Caki2 (cell line): ENCODE data around the gene GLCCI1. TPM values are rescaled to one million over a fixed set of nuclear protein-coding genes. Genes with fewer than 3 reads are reported as not detected.
"Not testable (repeated sequence)": the region's sequence is repeated elsewhere in the genome, so short reads cannot be mapped to it uniquely, and the experiment has no call there.

Experiments
- DNase-seq: peaks from one replicate; pipeline ENCODE4 v3.0.0-alpha.2; 2015; ENCODE audit warnings: low read depth
- in situ Hi-C: cut with HindIII; loops from 2 replicates; pipeline ENCODE4 v1.10.0; 2016; ENCODE audit warnings: low sequenced_read_pairs, low pct_unique_long_range_greater_than_20kb, mixed read lengths
- total RNA-seq: library from RNA; depleted of rRNA; stranded (reverse); fragments of >200 nt; shearing (Covaris generic); gene quantifications from 2 replicates; pipeline ENCODE4 v1.2.3, GENCODE V29; 2014; ENCODE audit warnings: low replicate concordance

The GLCCI1 gene
- total RNA-seq, 1 experiment from 2014 or later = 11.7 TPM

GRCh38 chr7:8063706-8064297 is 95.2 kb downstream of the GLCCI1 start:
- in situ Hi-C loops = no loop called here
- DNase-seq = peak; percentile 22

GRCh38 chr7:8064828-8065227 is 96.2 kb downstream of the GLCCI1 start:
- no peak for DNase-seq
- in situ Hi-C loops = no loop called here

- peak; percentile 5 for DNase-seq
- in situ Hi-C loops = no loop called here
These were observed 96.8 kb downstream of the GLCCI1 start for GRCh38 chr7:8065356-8065813.

GRCh38 chr7:8068892-8069686 is 100.5 kb downstream of the GLCCI1 start:
- in situ Hi-C loops = no loop called here
- no peak for DNase-seq

- in situ Hi-C loops = no loop called here
- no peak for DNase-seq
These were observed 102.0 kb downstream of the GLCCI1 start for GRCh38 chr7:8070451-8071180.

- no peak for DNase-seq
- in situ Hi-C loops = no loop called here
These were observed 109.8 kb downstream of the GLCCI1 start for GRCh38 chr7:8078418-8078817.

DNA sequence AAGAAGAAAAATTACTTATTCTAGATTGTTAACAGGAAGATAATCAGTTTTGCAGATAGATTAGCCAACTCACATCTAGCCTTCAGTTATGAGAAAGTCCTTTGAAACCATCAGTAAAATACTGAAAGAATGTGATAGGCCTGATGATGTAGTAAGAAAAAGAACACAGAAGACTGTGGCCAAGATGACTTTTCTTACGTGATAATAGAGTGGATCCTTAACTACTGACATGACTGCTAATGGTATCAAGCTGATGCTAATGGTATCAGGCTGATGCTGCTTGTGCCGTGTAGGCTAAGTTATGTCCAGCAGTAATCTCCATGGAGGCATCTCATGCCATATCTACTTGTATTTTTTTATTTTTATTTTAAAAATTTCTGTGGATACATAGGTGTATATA is 114.2 kb downstream of the GLCCI1 start:
- no peak for DNase-seq
- in situ Hi-C loops = no loop called here

- no peak for DNase-seq
- in situ Hi-C loops = no loop called here
These were observed 116.2 kb downstream of the GLCCI1 start for GRCh38 chr7:8084836-8085235.

DNA sequence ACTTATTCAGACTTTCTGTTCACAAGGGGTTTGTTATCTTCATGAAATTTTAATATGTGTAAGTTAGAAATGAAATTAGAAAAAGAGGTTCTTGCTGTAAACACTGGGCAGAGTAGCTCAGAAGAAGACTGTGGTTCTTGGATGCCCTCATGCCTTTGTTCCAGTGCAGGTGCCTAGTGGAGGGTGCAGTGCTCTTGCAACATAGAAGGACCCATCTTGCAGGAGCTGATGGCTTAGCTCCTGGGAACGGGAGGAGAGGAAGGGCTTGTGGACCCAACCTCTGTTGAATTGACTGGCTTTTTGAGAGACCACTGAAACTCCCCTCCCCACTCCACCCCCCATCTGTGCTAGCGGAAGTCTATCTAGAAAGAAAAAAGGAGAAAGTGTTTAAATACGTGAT is 116.8 kb downstream of the GLCCI1 start:
- in situ Hi-C loops = no loop called here
- DNase-seq = no peak

DNA sequence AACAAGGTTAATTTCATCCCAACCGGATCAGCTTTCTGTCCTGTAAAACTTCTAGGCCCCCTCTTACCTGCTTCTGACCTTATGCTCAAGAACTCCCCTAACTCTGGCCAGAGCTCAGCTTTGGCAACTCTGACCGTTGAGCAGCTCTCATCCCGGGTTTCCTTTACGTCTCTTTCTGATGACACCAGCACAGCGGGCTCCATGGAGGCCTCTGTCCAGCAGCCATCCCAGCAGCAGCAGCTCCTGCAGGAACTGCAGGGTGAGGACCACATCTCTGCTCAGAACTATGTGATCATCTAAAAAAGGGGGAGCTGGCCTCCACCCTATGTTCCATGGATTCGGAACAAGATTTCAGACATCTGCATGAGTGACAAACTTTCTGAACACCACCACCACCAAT is 117.6 kb downstream of the GLCCI1 start:
- in situ Hi-C loops = no loop called here
- DNase-seq = no peak

DNA sequence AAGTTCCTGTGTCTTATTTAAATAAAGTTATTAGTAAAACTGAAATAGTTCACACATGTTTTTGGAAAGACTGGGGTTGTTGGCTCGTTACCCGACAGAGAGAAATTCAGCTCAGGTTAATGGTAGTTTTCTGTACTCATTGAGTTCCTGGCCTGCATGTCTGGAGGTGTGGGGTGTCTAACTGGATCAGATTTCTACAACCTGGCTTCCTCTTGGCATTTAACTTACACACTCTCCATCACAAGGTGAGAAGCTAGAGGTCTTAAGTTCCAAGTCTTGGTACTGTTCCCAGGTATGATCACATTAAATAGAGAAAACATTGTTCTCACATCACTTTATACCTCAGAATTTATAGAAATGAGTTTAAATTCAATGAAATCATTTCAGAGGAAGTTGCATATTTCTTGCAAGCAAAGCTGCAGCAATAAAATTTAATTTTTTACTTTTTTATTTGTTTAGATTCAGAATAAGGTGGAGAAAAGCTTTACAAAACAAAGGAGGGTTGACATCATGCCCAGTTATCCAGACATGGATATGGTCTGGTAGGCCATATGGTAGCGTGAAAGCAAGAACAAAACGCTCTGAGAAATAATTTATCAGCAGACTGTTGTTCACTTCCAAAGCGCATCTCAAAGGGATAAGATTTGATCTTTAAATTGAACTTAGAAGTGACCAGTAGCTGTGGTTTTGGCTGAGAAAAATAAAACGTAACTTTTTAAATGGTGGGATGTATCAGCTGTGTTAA is 120.6 kb downstream of the GLCCI1 start:
- no peak for DNase-seq
- in situ Hi-C loops = no loop called here

DNA sequence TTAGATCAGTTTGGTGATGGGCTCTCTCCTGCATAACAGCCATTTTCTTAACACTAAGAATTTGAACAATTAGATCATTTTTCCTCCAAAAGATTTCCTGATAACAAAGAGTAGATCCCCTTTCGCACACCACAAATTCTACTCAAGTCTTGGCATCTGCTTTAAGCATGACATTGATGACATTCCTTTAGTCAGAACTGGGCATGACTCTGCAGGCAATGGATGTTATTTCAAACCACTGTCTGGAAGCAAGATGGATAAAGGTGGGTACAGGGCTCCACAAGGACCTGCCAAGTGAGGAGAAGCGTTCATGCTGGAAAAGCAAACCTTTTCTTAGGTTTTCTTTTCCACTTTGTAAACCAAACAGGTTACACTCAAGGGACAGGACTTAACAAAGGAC is 123.5 kb downstream of the GLCCI1 start:
- no peak for DNase-seq
- in situ Hi-C loops = no loop called here

GRCh38 chr7:8094164-8095140 is 125.9 kb downstream of the GLCCI1 start:
- in situ Hi-C loops = no loop called here
- DNase-seq = no peak

- in situ Hi-C loops = not testable (repeated sequence)
These were observed 132.7 kb downstream of the GLCCI1 start for GRCh38 chr7:8101292-8101691.

GRCh38 chr7:8103282-8103681 is 134.7 kb downstream of the GLCCI1 start:
- no peak for DNase-seq
- in situ Hi-C loops = no loop called here

More at GRCh38 chr7:8101292-8101691, 132.7 kb downstream of the GLCCI1 start:
- not testable (repeated sequence) for DNase-seq

DNA sequence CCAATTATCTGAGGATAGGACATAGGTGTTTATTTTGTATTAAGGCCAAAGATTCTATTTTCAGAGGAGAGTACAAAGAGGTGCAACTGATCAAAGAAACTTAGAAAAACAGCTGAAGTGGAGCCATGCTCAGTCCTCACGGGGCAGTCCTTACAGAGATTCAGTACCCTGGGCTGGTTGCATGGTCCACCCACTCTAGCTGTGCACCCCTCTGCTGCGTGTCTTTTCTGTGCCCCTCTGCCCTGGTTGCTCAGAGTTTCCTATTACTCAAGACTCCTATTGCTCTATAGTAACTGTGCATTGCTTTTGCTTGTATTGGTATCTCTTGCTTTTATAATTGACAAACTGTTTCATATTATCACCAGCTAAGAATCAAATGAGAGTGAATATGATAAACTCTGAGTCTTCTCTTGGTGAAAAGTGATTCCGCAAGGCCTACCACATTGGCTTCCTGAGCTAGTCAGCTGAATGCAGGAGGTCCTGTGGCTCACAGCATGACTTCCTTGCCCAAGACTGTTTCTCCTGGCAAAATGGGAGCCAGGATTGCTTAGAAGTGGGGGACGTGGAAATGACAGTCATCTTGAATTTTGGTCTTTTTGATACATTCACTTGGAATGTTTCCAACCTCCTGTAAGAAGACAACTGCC is 137.0 kb downstream of the GLCCI1 start:
- no peak for DNase-seq
- in situ Hi-C loops = no loop called here
